HEK293 (cell line): Measurements from ENCODE around the gene FRMD5.

Source experiments
- CTCF ChIA-PET: fragments of 350-600 bp; formaldehyde crosslinking; extraction: SDS; loops from one replicate; lab custom pipeline; 2021; ENCODE audit warnings: antibody characterized with exemption; lab: Yijun Ruan, JAX
- POLR2A ChIA-PET: fragments of 300-600 bp; formaldehyde crosslinking; extraction: SDS; loops from one replicate; lab custom pipeline; 2020; ENCODE audit warnings: antibody characterized with exemption, inconsistent platforms; lab: Yijun Ruan, JAX
- H3K27ac ChIP-seq: fragments of 200-500 bp; sonication (Bioruptor generic); 2 replicates; pipeline ENCODE4 v1.5.1; 2014; ENCODE audit warnings: low read depth, low read length, control low read depth, inconsistent platforms; ENCODE audit errors: extremely low read depth
- H3K36me3 ChIP-seq, 2 experiments: fragments of 200-500 bp in 1 of 2; sonication (Bioruptor generic) in 1 of 2; 1 replicate in 1 of 2; 2 replicates in 1 of 2; pipeline ENCODE4 v1.5.1; 2014 to 2017; ENCODE audit warnings: inconsistent platforms in 2 of 2, low read length in 2 of 2; ENCODE audit not compliant: control insufficient read depth in 2 of 2, insufficient read depth in 1 of 2
- H3K4me1 ChIP-seq: fragments of 200-500 bp; sonication (Bioruptor generic); 2 replicates; pipeline ENCODE4 v1.5.1; 2014; ENCODE audit warnings: mild to moderate bottlenecking, low read length, inconsistent platforms; ENCODE audit not compliant: control insufficient read depth, insufficient read depth
- H3K4me3 ChIP-seq: 2 replicates; pipeline ENCODE4 v1.5.1; 2011; ENCODE audit warnings: low read depth, mild to moderate bottlenecking, control low read depth, low read length, moderate library complexity
- H3K9me3 ChIP-seq: fragments of 200-500 bp; sonication (Bioruptor generic); 2 replicates; pipeline ENCODE4 v1.5.1; 2014; ENCODE audit warnings: low read depth, low read length, inconsistent platforms; ENCODE audit not compliant: control insufficient read depth, insufficient read depth
- HOXC10 ChIP-seq: sonication (generic); formaldehyde crosslinking; IDR thresholded peaks from 2 replicates; pipeline ENCODE4 v1.8.1; 2023; ENCODE audit warnings: mild to moderate bottlenecking, missing genetic modification reagents
- HOXD13 ChIP-seq: sonication (generic); formaldehyde crosslinking; IDR thresholded peaks from 2 replicates; pipeline ENCODE4 v1.8.0; 2022; ENCODE audit warnings: missing genetic modification reagents, borderline replicate concordance
- INSM2 ChIP-seq: fragments of 450-650 bp; formaldehyde crosslinking; IDR thresholded peaks from 2 replicates; pipeline ENCODE4 v1.5.1; 2016; ENCODE audit warnings: missing biosample characterization, missing genetic modification characterization
- PRDM1 ChIP-seq: fragments of 450-650 bp; formaldehyde crosslinking; IDR thresholded peaks from 2 replicates; pipeline ENCODE4; 2016; ENCODE audit warnings: missing biosample characterization, missing genetic modification characterization
- ZBTB20 ChIP-seq: fragments of 450-650 bp; formaldehyde crosslinking; IDR thresholded peaks from 2 replicates; pipeline ENCODE4 v1.5.1; 2016; ENCODE audit warnings: missing biosample characterization, missing genetic modification characterization
- ZIC2 ChIP-seq: fragments of 450-650 bp; formaldehyde crosslinking; IDR thresholded peaks from 2 replicates; pipeline ENCODE4 v1.5.1; 2016; ENCODE audit warnings: missing biosample characterization, missing genetic modification characterization
- ZNF202 ChIP-seq: fragments of 450-650 bp; formaldehyde crosslinking; IDR thresholded peaks from 2 replicates; pipeline ENCODE4 v1.5.1; 2016; ENCODE audit warnings: missing biosample characterization, missing genetic modification characterization, borderline replicate concordance
- ZNF223 ChIP-seq: fragments of 450-650 bp; formaldehyde crosslinking; IDR thresholded peaks from 2 replicates; pipeline ENCODE4 v1.5.1; 2016; ENCODE audit warnings: missing biosample characterization, missing genetic modification characterization
- ZNF335 ChIP-seq: fragments of 450-650 bp; formaldehyde crosslinking; conservative IDR thresholded peaks from 2 replicates; pipeline ENCODE4 v1.5.1; 2016; ENCODE audit warnings: missing biosample characterization, missing genetic modification characterization
- ZNF394 ChIP-seq: fragments of 450-650 bp; formaldehyde crosslinking; IDR thresholded peaks from 2 replicates; pipeline ENCODE4 v1.5.1; 2016; ENCODE audit warnings: missing biosample characterization, missing genetic modification characterization, mild to moderate bottlenecking, moderate library complexity, borderline replicate concordance
- ZNF664 ChIP-seq: fragments of 450-650 bp; formaldehyde crosslinking; IDR thresholded peaks from 2 replicates; pipeline ENCODE4 v1.5.1; 2016; ENCODE audit warnings: missing biosample characterization, missing genetic modification characterization
- ZNF704 ChIP-seq: fragments of 450-650 bp; formaldehyde crosslinking; IDR thresholded peaks from 2 replicates; pipeline ENCODE4 v1.5.1; 2016; ENCODE audit warnings: missing biosample characterization, missing genetic modification characterization
- TF ChIP-seq, protein P1 (sequence below): fragments of 450-650 bp; formaldehyde crosslinking; IDR thresholded peaks from 2 replicates; pipeline ENCODE4 v1.5.1; 2016; ENCODE audit warnings: missing biosample characterization, missing genetic modification characterization, low read depth
- TF ChIP-seq, protein P2 (sequence below): fragments of 450-650 bp; formaldehyde crosslinking; IDR thresholded peaks from 2 replicates; pipeline ENCODE4 v1.5.0; 2017; ENCODE audit warnings: missing biosample characterization, missing genetic modification characterization, borderline replicate concordance
- TF ChIP-seq, protein P3 (sequence below): fragments of 450-650 bp; formaldehyde crosslinking; conservative IDR thresholded peaks from 2 replicates; pipeline ENCODE4 v1.5.1; 2016; ENCODE audit warnings: low read depth, missing biosample characterization, missing genetic modification characterization
- TF ChIP-seq, protein P4 (sequence below): fragments of 450-650 bp; formaldehyde crosslinking; IDR thresholded peaks from 2 replicates; pipeline ENCODE4 v1.5.1; 2017; ENCODE audit warnings: missing biosample characterization, missing genetic modification characterization
- TF ChIP-seq, protein P5 (sequence below): fragments of 450-650 bp; formaldehyde crosslinking; IDR thresholded peaks from 2 replicates; pipeline ENCODE4 v1.5.1; 2016; ENCODE audit warnings: missing biosample characterization, missing genetic modification characterization

The FRMD5 gene

DNA sequence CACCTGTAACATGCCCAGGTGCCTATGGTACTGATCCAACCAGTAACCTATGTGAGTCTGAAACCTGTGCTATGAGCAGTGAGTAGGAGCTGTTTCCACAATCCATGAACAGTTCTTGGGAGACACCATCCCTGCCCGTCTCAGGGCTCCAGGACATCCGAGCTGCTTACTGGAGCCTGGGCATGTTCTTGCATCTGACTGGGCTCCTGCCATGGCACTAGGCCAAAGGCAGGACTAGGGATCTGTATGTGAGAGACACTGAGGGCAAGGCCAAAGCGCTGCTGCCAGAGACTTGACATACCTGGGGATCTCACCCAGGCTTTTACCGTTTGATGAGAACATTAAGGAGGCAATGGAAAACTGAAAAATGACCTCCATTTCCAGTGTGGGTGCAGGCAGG lies 308.5 kb downstream of the FRMD5 start:
- Histone ChIP-seq H3K4me1 (no peaks in the 10 kb centered on the region), H3K9me3 (no peaks in the 10 kb centered on the region), H3K36me3 (peaks cover 4 to 59% of the 10 kb centered on the region in 2 experiments; a peak in 2 of 3 replicates), H3K4me3 (no peak overlapping the region), H3K27ac (no peak overlapping the region)
- ChIA-PET CTCF (interaction anchor here (1.4 kb wide), 1 partner anchor 18 kb away, joined by 3 read pairs; no protein-coding TSS in a partner anchor), POLR2A (no interaction called here)
- no peak for TF ChIP-seq ZNF704
- TF ChIP-seq ZNF202 (tag by site-specific recombination), result no peak
- TF ChIP-seq ZNF664, result no peak
- TF ChIP-seq HOXC10 (CRISPR knock-in tag), result no peak
- TF ChIP-seq HOXD13 (CRISPR knock-in tag), result no peak
- TF ChIP-seq PRDM1, result no peak
- no peak for TF ChIP-seq ZIC2 (tag by site-specific recombination)
- TF ChIP-seq, protein P1, sequence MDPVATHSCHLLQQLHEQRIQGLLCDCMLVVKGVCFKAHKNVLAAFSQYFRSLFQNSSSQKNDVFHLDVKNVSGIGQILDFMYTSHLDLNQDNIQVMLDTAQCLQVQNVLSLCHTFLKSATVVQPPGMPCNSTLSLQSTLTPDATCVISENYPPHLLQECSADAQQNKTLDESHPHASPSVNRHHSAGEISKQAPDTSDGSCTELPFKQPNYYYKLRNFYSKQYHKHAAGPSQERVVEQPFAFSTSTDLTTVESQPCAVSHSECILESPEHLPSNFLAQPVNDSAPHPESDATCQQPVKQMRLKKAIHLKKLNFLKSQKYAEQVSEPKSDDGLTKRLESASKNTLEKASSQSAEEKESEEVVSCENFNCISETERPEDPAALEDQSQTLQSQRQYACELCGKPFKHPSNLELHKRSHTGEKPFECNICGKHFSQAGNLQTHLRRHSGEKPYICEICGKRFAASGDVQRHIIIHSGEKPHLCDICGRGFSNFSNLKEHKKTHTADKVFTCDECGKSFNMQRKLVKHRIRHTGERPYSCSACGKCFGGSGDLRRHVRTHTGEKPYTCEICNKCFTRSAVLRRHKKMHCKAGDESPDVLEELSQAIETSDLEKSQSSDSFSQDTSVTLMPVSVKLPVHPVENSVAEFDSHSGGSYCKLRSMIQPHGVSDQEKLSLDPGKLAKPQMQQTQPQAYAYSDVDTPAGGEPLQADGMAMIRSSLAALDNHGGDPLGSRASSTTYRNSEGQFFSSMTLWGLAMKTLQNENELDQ (tag by site-specific recombination), result no peak
- TF ChIP-seq ZNF335 (tag by site-specific recombination), result no peak
- TF ChIP-seq ZBTB20 (tag by site-specific recombination), result no peak
- no peak for TF ChIP-seq ZNF394
- TF ChIP-seq, protein P2, sequence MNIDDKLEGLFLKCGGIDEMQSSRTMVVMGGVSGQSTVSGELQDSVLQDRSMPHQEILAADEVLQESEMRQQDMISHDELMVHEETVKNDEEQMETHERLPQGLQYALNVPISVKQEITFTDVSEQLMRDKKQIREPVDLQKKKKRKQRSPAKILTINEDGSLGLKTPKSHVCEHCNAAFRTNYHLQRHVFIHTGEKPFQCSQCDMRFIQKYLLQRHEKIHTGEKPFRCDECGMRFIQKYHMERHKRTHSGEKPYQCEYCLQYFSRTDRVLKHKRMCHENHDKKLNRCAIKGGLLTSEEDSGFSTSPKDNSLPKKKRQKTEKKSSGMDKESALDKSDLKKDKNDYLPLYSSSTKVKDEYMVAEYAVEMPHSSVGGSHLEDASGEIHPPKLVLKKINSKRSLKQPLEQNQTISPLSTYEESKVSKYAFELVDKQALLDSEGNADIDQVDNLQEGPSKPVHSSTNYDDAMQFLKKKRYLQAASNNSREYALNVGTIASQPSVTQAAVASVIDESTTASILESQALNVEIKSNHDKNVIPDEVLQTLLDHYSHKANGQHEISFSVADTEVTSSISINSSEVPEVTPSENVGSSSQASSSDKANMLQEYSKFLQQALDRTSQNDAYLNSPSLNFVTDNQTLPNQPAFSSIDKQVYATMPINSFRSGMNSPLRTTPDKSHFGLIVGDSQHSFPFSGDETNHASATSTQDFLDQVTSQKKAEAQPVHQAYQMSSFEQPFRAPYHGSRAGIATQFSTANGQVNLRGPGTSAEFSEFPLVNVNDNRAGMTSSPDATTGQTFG (tag by site-specific recombination), result no peak
- TF ChIP-seq, protein P3, sequence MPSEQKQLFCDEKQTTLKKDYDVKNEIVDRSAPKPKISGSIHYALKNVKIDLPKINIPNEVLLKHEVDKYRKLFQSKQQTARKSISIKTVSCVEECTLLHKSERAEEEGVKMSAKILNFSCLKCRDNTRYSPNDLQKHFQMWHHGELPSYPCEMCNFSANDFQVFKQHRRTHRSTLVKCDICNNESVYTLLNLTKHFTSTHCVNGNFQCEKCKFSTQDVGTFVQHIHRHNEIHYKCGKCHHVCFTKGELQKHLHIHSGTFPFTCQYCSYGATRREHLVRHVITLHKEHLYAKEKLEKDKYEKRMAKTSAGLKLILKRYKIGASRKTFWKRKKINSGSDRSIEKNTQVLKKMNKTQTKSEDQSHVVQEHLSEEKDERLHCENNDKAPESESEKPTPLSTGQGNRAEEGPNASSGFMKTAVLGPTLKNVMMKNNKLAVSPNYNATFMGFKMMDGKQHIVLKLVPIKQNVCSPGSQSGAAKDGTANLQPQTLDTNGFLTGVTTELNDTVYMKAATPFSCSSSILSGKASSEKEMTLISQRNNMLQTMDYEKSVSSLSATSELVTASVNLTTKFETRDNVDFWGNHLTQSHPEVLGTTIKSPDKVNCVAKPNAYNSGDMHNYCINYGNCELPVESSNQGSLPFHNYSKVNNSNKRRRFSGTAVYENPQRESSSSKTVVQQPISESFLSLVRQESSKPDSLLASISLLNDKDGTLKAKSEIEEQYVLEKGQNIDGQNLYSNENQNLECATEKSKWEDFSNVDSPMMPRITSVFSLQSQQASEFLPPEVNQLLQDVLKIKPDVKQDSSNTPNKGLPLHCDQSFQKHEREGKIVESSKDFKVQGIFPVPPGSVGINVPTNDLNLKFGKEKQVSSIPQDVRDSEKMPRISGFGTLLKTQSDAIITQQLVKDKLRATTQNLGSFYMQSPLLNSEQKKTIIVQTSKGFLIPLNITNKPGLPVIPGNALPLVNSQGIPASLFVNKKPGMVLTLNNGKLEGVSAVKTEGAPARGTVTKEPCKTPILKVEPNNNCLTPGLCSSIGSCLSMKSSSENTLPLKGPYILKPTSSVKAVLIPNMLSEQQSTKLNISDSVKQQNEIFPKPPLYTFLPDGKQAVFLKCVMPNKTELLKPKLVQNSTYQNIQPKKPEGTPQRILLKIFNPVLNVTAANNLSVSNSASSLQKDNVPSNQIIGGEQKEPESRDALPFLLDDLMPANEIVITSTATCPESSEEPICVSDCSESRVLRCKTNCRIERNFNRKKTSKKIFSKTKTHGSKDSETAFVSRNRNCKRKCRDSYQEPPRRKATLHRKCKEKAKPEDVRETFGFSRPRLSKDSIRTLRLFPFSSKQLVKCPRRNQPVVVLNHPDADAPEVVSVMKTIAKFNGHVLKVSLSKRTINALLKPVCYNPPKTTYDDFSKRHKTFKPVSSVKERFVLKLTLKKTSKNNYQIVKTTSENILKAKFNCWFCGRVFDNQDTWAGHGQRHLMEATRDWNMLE, result no peak
- no peak for TF ChIP-seq ZNF223 (tag by site-specific recombination)
- TF ChIP-seq, protein P4, sequence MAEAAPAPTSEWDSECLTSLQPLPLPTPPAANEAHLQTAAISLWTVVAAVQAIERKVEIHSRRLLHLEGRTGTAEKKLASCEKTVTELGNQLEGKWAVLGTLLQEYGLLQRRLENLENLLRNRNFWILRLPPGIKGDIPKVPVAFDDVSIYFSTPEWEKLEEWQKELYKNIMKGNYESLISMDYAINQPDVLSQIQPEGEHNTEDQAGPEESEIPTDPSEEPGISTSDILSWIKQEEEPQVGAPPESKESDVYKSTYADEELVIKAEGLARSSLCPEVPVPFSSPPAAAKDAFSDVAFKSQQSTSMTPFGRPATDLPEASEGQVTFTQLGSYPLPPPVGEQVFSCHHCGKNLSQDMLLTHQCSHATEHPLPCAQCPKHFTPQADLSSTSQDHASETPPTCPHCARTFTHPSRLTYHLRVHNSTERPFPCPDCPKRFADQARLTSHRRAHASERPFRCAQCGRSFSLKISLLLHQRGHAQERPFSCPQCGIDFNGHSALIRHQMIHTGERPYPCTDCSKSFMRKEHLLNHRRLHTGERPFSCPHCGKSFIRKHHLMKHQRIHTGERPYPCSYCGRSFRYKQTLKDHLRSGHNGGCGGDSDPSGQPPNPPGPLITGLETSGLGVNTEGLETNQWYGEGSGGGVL (tag by site-specific recombination), result no peak
- TF ChIP-seq, protein P5, sequence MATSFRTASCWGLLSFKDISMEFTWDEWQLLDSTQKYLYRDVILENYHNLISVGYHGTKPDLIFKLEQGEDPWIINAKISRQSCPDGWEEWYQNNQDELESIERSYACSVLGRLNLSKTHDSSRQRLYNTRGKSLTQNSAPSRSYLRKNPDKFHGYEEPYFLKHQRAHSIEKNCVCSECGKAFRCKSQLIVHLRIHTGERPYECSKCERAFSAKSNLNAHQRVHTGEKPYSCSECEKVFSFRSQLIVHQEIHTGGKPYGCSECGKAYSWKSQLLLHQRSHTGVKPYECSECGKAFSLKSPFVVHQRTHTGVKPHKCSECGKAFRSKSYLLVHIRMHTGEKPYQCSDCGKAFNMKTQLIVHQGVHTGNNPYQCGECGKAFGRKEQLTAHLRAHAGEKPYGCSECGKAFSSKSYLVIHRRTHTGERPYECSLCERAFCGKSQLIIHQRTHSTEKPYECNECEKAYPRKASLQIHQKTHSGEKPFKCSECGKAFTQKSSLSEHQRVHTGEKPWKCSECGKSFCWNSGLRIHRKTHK (tag by site-specific recombination), result no peak
- no peak for TF ChIP-seq INSM2 (tag by site-specific recombination)
